ENCODE results near the gene GSE1. TPM values are rescaled to one million over a fixed set of nuclear protein-coding genes. Genes with fewer than 3 reads are reported as not detected.

The GSE1 gene
- total RNA-seq, 1 experiment from 2014 or later: 124 TPM

DNA sequence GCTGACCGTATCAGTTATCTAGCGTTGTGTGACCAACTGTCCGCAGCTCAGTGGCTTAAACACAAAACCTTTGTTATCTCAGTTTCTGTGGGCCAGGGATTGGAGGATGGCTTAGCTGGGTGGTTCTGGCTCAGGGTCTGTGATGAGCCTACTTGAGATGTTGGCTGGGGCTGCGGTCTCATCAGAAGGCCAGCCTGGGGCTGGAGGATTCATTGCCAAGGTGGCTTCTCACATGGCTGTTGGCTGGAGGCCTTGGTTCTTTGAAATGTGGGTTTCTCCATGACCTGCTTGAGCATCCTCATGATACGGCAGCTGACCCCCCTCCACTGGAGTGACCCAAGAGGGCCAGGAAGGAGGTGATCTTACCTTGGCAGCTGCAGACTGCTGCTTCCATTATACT is 16.7 kb downstream of the GSE1 start (continued):
- TF ChIP-seq, protein P1, sequence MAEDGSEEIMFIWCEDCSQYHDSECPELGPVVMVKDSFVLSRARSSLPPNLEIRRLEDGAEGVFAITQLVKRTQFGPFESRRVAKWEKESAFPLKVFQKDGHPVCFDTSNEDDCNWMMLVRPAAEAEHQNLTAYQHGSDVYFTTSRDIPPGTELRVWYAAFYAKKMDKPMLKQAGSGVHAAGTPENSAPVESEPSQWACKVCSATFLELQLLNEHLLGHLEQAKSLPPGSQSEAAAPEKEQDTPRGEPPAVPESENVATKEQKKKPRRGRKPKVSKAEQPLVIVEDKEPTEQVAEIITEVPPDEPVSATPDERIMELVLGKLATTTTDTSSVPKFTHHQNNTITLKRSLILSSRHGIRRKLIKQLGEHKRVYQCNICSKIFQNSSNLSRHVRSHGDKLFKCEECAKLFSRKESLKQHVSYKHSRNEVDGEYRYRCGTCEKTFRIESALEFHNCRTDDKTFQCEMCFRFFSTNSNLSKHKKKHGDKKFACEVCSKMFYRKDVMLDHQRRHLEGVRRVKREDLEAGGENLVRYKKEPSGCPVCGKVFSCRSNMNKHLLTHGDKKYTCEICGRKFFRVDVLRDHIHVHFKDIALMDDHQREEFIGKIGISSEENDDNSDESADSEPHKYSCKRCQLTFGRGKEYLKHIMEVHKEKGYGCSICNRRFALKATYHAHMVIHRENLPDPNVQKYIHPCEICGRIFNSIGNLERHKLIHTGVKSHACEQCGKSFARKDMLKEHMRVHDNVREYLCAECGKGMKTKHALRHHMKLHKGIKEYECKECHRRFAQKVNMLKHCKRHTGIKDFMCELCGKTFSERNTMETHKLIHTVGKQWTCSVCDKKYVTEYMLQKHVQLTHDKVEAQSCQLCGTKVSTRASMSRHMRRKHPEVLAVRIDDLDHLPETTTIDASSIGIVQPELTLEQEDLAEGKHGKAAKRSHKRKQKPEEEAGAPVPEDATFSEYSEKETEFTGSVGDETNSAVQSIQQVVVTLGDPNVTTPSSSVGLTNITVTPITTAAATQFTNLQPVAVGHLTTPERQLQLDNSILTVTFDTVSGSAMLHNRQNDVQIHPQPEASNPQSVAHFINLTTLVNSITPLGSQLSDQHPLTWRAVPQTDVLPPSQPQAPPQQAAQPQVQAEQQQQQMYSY (CRISPR knock-in tag; IDR thresholded peaks at IDR 0.05): no peak
- no peak for TF ChIP-seq RELA (CRISPR knock-in tag; IDR thresholded peaks at IDR 0.05; ENCODE audit: borderline replicate concordance)
- TF ChIP-seq SOX15 (CRISPR knock-in tag; IDR thresholded peaks at IDR 0.05): no peak
- TF ChIP-seq ZBTB43 (CRISPR knock-in tag; IDR thresholded peaks at IDR 0.05): no peak
- TF ChIP-seq MLX (CRISPR knock-in tag; IDR thresholded peaks at IDR 0.05): no peak
- no peak for TF ChIP-seq MYBL2 (CRISPR knock-in tag; IDR thresholded peaks at IDR 0.05)
- TF ChIP-seq, protein P2, sequence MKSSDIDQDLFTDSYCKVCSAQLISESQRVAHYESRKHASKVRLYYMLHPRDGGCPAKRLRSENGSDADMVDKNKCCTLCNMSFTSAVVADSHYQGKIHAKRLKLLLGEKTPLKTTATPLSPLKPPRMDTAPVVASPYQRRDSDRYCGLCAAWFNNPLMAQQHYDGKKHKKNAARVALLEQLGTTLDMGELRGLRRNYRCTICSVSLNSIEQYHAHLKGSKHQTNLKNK (CRISPR knock-in tag; IDR thresholded peaks at IDR 0.05): no peak

DNA sequence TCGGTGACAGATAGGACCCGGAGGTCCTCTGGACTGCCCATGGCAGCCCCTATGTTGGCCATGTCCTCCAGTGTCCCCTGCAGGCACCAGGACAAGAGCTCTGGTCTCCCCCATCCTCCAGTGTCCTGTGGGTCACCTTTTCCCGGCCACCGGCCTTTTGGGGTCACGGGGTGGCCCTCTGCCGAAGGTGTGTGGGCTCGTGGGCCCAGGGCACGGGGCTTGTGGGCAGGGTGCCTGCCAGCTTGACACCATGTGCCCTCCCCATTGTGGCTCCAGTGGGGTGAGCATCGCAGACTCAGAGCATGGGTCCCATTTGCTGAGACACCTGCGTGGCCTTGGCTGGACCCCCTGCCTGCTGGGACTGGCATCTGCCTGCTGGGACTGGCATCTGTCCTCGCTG is 18.1 kb downstream of the GSE1 start:
- POLR2A ChIA-PET: no interaction called here
- Mint-ChIP-seq H3K4me1 (peaks cover 15% of the 10 kb centered on the region), H3K4me3 (no peak overlapping the region), H3K36me3 (peaks cover 20% of the 10 kb centered on the region), H3K27ac (no peak overlapping the region), H3K9me3 (peaks cover 20% of the 10 kb centered on the region), H3K27me3 (ENCODE audit: low read depth) (no peaks in the 10 kb centered on the region)
- ATAC-seq: no peak
- CTCF ChIA-PET: interaction anchor here (1.1 to 1.9 kb wide), 7 partner anchors 15 to 300 kb away, joined by 3 to 28 read pairs (median 3); no protein-coding TSS in a partner anchor
- DNase-seq (ENCODE audit: low spot score): no peak
- no peak for TF ChIP-seq TEAD4 (CRISPR knock-in tag; IDR thresholded peaks at IDR 0.05)
- no peak for TF ChIP-seq PREB (CRISPR knock-in tag; IDR thresholded peaks at IDR 0.05; ENCODE audit: borderline replicate concordance)
- no peak for TF ChIP-seq ZNF396 (CRISPR knock-in tag; IDR thresholded peaks at IDR 0.05; ENCODE audit: borderline replicate concordance)
- TF ChIP-seq ZNF416 (CRISPR knock-in tag; IDR thresholded peaks at IDR 0.05): no peak
- no peak for TF ChIP-seq SOX15 (CRISPR knock-in tag; IDR thresholded peaks at IDR 0.05)
- TF ChIP-seq RELA (CRISPR knock-in tag; IDR thresholded peaks at IDR 0.05; ENCODE audit: borderline replicate concordance): no peak

GRCh38 chr16:85631802-85632393 is 18.8 kb downstream of the GSE1 start:
- DNase-seq (ENCODE audit: low spot score) (no peak), ATAC-seq (0 out of 2 replicates have a peak, but pooled peaks have one; percentile 16)
- CTCF ChIA-PET: interaction anchor here (0.7 to 1.9 kb wide), 13 partner anchors 16 to 379 kb away, joined by 3 to 28 read pairs (median 4); no protein-coding TSS in a partner anchor
- no peak overlapping the region for H3K27ac Mint-ChIP-seq
- peaks cover 10% of the 10 kb centered on the region for H3K4me1 Mint-ChIP-seq
- peaks cover 20% of the 10 kb centered on the region for H3K36me3 Mint-ChIP-seq
- H3K27me3 Mint-ChIP-seq (ENCODE audit: low read depth): no peaks in the 10 kb centered on the region
- H3K4me3 Mint-ChIP-seq: no peak overlapping the region
- POLR2A ChIA-PET: no interaction called here
- H3K9me3 Mint-ChIP-seq: peaks cover 20% of the 10 kb centered on the region
- TF ChIP-seq ZBTB21 (CRISPR knock-in tag; IDR thresholded peaks at IDR 0.05; ENCODE audit: borderline replicate concordance) (no peak), ZBTB43 (CRISPR knock-in tag; IDR thresholded peaks at IDR 0.05) (no peak), FOXP1 (CRISPR knock-in tag; IDR thresholded peaks at IDR 0.05; ENCODE audit: borderline replicate concordance) (no peak), ZNF121 (CRISPR knock-in tag; IDR thresholded peaks at IDR 0.05) (no peak)
- TF ChIP-seq, protein P3, sequence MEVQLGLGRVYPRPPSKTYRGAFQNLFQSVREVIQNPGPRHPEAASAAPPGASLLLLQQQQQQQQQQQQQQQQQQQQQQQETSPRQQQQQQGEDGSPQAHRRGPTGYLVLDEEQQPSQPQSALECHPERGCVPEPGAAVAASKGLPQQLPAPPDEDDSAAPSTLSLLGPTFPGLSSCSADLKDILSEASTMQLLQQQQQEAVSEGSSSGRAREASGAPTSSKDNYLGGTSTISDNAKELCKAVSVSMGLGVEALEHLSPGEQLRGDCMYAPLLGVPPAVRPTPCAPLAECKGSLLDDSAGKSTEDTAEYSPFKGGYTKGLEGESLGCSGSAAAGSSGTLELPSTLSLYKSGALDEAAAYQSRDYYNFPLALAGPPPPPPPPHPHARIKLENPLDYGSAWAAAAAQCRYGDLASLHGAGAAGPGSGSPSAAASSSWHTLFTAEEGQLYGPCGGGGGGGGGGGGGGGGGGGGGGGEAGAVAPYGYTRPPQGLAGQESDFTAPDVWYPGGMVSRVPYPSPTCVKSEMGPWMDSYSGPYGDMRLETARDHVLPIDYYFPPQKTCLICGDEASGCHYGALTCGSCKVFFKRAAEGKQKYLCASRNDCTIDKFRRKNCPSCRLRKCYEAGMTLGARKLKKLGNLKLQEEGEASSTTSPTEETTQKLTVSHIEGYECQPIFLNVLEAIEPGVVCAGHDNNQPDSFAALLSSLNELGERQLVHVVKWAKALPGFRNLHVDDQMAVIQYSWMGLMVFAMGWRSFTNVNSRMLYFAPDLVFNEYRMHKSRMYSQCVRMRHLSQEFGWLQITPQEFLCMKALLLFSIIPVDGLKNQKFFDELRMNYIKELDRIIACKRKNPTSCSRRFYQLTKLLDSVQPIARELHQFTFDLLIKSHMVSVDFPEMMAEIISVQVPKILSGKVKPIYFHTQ (CRISPR knock-in tag; IDR thresholded peaks at IDR 0.05): no peak
- TF ChIP-seq, protein P4, sequence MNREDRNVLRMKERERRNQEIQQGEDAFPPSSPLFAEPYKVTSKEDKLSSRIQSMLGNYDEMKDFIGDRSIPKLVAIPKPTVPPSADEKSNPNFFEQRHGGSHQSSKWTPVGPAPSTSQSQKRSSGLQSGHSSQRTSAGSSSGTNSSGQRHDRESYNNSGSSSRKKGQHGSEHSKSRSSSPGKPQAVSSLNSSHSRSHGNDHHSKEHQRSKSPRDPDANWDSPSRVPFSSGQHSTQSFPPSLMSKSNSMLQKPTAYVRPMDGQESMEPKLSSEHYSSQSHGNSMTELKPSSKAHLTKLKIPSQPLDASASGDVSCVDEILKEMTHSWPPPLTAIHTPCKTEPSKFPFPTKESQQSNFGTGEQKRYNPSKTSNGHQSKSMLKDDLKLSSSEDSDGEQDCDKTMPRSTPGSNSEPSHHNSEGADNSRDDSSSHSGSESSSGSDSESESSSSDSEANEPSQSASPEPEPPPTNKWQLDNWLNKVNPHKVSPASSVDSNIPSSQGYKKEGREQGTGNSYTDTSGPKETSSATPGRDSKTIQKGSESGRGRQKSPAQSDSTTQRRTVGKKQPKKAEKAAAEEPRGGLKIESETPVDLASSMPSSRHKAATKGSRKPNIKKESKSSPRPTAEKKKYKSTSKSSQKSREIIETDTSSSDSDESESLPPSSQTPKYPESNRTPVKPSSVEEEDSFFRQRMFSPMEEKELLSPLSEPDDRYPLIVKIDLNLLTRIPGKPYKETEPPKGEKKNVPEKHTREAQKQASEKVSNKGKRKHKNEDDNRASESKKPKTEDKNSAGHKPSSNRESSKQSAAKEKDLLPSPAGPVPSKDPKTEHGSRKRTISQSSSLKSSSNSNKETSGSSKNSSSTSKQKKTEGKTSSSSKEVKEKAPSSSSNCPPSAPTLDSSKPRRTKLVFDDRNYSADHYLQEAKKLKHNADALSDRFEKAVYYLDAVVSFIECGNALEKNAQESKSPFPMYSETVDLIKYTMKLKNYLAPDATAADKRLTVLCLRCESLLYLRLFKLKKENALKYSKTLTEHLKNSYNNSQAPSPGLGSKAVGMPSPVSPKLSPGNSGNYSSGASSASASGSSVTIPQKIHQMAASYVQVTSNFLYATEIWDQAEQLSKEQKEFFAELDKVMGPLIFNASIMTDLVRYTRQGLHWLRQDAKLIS (CRISPR knock-in tag; IDR thresholded peaks at IDR 0.05; ENCODE audit: borderline replicate concordance): no peak
